Globus pallidus (tissue), 1 donor: ENCODE data around the gene PRKN.
"Not testable (repeated sequence)": the region's sequence is repeated elsewhere in the genome, so short reads cannot be mapped to it uniquely, and the experiment has no call there.

Experiments used
- DNase-seq: peaks from one replicate; pipeline ENCODE4 v3.0.0-alpha.2; 2015; ENCODE audit warnings: low spot score

The PRKN gene

GRCh38 chr6:161901740-161902426 is 825.7 kb downstream of the PRKN start:
- DNase-seq, result no peak

DNA sequence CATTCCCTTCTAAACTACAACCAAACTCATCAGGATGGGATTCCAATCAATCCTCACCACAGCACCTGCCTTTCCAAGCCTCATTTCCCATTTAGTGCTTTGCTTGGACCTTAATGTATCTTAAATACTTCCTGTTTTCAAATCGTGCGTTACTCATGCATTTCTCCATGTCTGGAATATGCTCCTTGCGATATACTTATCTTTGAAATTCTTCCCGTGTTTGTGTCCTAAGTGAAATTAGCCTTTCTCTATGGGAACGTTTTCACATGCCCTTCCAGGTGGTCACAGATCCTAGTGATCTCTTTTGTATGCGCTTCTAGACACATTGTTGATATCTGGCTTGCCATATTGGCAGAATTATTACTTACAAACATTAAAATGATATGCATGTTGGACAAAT is 833.1 kb downstream of the PRKN start:
- no peak for DNase-seq

DNA sequence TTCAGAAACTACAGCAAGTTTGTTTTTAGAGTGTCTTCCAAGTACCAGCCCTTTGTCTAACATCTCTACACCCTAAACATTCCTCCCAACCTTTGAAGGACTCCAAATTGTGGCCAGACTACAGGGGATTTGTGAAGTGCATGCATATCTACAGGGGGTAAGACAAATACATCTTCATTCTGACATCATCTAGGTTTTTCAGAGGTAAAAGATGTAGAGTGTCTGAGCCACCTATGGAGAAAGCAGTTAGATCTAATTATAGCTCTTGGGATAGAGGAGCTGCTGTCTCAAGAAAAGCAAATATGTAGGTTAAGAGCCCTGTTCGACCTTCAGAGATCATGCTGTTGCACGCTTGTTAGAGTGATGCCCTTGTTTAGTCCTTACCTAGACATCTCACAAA is 836.0 kb downstream of the PRKN start:
- no peak for DNase-seq

GRCh38 chr6:161890832-161891297 is 836.7 kb downstream of the PRKN start:
- DNase-seq, result no peak

DNA sequence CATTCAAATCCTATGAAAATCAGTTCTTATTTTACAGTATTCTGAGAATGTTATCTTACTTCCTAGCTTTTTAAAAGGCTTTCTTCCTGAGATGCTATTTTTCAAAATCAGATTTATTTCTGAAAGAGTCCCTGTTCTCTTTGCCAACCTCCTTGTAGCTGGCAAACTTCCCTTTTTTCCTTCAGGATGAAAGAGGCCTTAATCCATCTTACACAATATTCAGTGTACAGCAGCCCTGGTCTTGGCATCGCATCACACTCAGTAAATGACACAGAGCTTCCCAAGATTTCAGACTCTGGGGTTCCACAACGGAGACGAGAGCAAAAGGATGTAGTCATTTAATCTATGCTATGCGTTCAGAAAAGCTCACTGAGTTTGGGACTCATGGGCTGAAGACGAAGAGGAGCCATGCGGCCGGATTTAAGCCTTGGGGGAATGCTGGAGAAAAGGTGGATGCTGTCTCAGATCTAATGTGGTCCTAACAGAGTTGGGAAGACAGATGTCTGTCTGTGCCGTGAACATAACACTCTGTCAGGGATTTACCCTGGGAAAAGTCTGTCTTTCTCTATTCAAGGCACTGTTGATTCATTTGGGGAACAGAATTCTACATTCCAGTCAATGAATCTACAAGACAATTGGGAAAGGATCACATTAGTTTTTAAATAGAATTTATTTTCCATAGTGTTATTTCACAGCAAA is 837.3 kb downstream of the PRKN start:
- DNase-seq, result peak; percentile 59

DNA sequence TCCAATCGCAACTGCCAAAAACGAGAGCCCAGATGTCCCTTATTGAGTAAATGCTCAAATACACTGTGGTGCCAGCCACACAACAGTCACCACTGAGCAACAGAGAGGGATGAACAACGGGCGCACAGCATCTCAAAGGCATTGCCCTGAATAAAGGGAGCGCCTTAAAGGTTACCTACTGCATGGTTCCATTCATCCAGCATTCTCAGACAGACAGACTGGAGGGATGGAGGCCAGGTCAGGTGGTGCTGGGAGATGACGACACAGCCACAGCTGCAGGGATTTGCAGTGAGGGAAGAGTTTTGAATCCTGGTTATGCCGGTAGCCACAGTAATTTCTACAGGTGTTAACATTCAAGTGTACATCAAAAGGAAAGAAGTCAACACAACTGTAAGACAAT is 838.2 kb downstream of the PRKN start:
- peak; percentile 47 for DNase-seq

DNA sequence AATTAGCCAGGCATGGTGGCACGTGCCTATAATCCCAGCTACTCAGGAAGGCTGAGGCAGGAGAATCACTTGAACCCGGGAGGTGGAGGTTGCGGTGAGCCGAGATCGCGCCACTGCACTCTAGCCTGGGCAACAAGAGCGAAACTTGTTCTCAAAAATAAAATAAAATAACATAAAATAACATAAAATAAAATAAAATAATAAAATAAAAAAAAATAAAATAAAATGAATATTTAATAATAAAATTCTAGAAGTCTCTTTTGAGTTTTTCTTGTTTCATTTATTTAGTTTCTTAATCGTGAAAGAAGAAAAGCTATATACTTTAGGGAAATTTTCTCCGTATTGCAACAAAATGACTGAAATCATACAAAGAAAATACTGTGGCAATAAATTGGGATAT is 841.0 kb downstream of the PRKN start:
- not testable (repeated sequence) for DNase-seq

GRCh38 chr6:161884782-161885181 is 842.8 kb downstream of the PRKN start:
- DNase-seq, result no peak

GRCh38 chr6:161882196-161882765 is 845.3 kb downstream of the PRKN start:
- DNase-seq, result no peak

- no peak for DNase-seq
Measured at GRCh38 chr6:161880056-161880455, 847.5 kb downstream of the PRKN start.

DNA sequence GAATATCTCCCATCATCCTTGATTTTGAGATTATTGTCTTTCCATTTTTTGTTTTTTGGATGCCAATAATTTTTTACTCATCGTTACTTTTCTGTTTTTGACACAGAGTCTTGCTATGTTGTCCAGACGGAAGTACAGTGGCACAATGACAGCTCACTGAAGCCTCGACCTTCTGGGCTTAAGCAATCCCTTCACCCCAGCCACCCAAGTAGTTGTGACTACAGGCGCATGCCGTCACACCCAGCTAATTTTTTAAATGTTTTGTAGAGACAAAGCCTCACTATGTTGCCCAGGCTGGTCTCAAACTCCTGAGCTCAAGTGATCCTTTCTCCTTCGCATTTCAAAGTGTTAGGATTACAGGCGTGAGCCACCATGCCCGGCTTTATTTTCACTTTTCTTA is 851.3 kb downstream of the PRKN start:
- DNase-seq, result no peak

GRCh38 chr6:161870236-161870901 is 857.2 kb downstream of the PRKN start:
- DNase-seq, result no peak

- DNase-seq, result no peak
Measured at GRCh38 chr6:161869491-161869890, 858.1 kb downstream of the PRKN start.

GRCh38 chr6:161866570-161866969 is 861.0 kb downstream of the PRKN start:
- no peak for DNase-seq

GRCh38 chr6:161861061-161861460 is 866.5 kb downstream of the PRKN start:
- not testable (repeated sequence) for DNase-seq

- no peak for DNase-seq
Measured at GRCh38 chr6:161853657-161854056, 873.9 kb downstream of the PRKN start.

GRCh38 chr6:161851486-161851885 is 876.1 kb downstream of the PRKN start:
- DNase-seq, result not testable (repeated sequence)

GRCh38 chr6:161850562-161850961 is 877.0 kb downstream of the PRKN start:
- DNase-seq, result no peak

DNA sequence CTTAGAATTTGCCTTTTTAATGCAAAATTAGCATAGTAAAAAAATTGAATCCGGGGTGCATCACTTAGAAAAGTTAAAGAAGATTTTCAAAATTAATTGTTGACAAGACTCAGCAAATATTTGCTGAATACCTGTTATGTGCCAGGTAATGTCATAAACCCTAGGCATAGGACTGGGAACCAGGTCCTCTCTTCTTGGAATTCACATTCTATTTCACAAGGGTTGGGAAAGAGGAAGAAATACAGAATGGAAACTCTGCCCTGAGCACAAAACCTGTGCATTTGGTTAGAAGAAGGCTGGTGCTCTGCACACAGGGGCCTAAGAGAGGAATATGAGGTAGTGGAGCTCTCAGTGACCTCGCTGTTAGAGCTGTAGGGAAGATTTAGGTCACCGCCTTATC is 879.9 kb downstream of the PRKN start:
- no peak for DNase-seq

DNA sequence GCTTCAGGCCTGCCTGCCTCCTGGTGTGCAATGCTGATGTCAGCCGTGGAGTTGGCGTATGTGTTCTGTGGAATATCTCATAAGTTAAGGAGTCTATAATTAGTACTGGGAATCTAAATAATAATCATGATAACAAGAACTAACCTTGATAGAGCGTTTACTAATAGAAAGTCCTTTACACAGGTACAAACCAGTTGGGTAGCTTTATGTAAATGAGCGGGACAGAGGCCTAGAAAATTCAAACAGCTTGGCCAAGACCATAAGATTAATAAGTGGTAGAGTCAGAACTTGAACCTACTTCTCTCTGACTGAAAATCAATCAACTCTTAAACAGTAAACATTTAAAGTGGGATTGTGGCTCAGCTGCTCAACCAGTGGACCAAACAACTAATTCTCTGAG is 882.8 kb downstream of the PRKN start:
- DNase-seq, result no peak

DNA sequence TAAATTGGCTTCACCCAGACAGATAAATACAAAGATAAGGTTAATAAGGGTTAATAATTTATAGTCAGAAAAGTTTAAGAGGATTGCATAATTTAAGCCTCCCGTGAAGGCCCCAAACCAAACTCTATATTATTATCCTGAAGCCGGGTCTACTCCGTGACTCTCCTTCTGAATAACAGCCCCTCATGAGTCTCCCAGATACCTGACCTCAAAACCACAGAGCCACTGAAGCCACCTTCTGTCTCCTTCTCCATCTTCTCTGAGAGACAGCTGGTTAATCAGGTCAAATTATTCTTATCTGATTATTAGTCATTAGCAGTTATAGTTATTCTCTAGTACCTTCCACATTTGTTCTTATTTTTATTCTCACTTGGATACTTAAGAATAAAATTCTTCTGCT is 884.5 kb downstream of the PRKN start:
- DNase-seq, result no peak

- DNase-seq, result no peak
Measured at GRCh38 chr6:161840380-161840779, 887.2 kb downstream of the PRKN start.
